K562 (cell line): ENCODE results near the gene SEPTIN12. TPM values are rescaled to one million over a fixed set of nuclear protein-coding genes. Genes with fewer than 3 reads are reported as not detected.

ENCODE experiments used
- BRF1 ChIP-seq: IDR thresholded peaks from 3 replicates; pipeline ENCODE4 v1.6.1; 2011; ENCODE audit warnings: borderline replicate concordance, mild to moderate bottlenecking; ENCODE audit not compliant: insufficient read length; ENCODE audit errors: extremely low read depth
- ETV5 ChIP-seq: sonication (generic); formaldehyde crosslinking; IDR thresholded peaks from 2 replicates; pipeline ENCODE4 v1.4.0; 2020; ENCODE audit warnings: low read depth, mild to moderate bottlenecking, missing genetic modification reagents
- MTA2 ChIP-seq: fragments of 450-650 bp; IDR thresholded peaks from 2 replicates; pipeline ENCODE4 v1.6.1; 2016; ENCODE audit warnings: low read depth
- MYC ChIP-seq, 2 experiments: fragments of 250-450 bp in 1 of 2; sonication (Bioruptor Pico) in 1 of 2; IDR thresholded peaks; 2 replicates each; pipeline versions ENCODE4 v1.5.1 to v1.6.1; 2012 to 2021; ENCODE audit warnings: low read depth in 2 of 2, borderline replicate concordance in 1 of 2, improper control_type of control experiment in 1 of 2, low read length in 1 of 2, mild to moderate bottlenecking in 1 of 2, moderate library complexity in 1 of 2
- ZBTB11 ChIP-seq, 3 experiments: fragments of 200-800 bp in 1 of 3; fragments of 250-450 bp in 1 of 3; fragments of 450-650 bp in 1 of 3; sonication (Bioruptor Pico) in 1 of 3; sonication (Bioruptor generic) in 1 of 3; formaldehyde crosslinking in 1 of 3; IDR thresholded peaks; 2 replicates each; pipeline versions ENCODE4 v1.6.1 to v1.8.0; 2016 to 2022; ENCODE audit warnings: mild to moderate bottlenecking in 2 of 3, missing genetic modification characterization in 2 of 3, missing compliant biosample characterization in 1 of 3, moderate library complexity in 1 of 3
- polyA plus RNA-seq, 8 experiments: library from polyadenylated mRNA; depleted of rRNA in 4 of 8; stranded (reverse) in 5 of 8; unstranded in 3 of 8; fragments of >200 nt; fragmentation: Nextera tagmentation in 2 of 8; fragmentation: Illumina TruSeq in 1 of 8; extraction: Ambion mirVana in 2 of 8; extraction: Trizol in 1 of 8; gene quantifications; 2 replicates each; pipeline versions ENCODE4 v1.2.1 to v1.2.3, GENCODE V29; 2011 to 2014; ENCODE audit warnings: inconsistent platforms in 1 of 8, missing spikeins in 1 of 8
- total RNA-seq, 7 experiments: library from RNA; depleted of rRNA in 6 of 7; stranded (reverse); fragments of >200 nt in 6 of 7; fragmentation: Illumina TruSeq in 2 of 7; extraction: Trizol in 2 of 7; gene quantifications; 2 replicates each; pipeline versions ENCODE4 v1.2.1 to v1.2.3, GENCODE V29; 2011 to 2021; ENCODE audit warnings: low replicate concordance in 1 of 7
- TF ChIP-seq, protein P1 (sequence below): sonication (generic); formaldehyde crosslinking; IDR thresholded peaks from 2 replicates; pipeline ENCODE4 v1.8.0; 2022; ENCODE audit warnings: mild to moderate bottlenecking, missing genetic modification reagents, borderline replicate concordance
- TF ChIP-seq, protein P2 (sequence below): fragments of 450-650 bp; IDR thresholded peaks from 2 replicates; pipeline ENCODE4 v1.6.1; 2016; ENCODE audit warnings: borderline replicate concordance
- TF ChIP-seq, protein P3 (sequence below), 2 experiments: fragments of 450-650 bp; formaldehyde crosslinking in 1 of 2; IDR thresholded peaks; 2 replicates each; pipeline versions ENCODE4 v1.4.0 to v1.6.1; 2014 to 2020; ENCODE audit warnings: mild to moderate bottlenecking in 2 of 2, borderline replicate concordance in 1 of 2, low read depth in 1 of 2

SEPTIN12 gene
- total and polyA plus RNA-seq, 9 of the 15 experiments (the other 6 are each of a cell fraction or from before 2014, with no cell fraction given), result not detected

GRCh38 chr16:4734063-4734729 is 53.9 kb downstream of the SEPTIN12 start, which contains the start of the genes ANKS3 and DNAAF8 (continued):
- TF ChIP-seq, protein P1, sequence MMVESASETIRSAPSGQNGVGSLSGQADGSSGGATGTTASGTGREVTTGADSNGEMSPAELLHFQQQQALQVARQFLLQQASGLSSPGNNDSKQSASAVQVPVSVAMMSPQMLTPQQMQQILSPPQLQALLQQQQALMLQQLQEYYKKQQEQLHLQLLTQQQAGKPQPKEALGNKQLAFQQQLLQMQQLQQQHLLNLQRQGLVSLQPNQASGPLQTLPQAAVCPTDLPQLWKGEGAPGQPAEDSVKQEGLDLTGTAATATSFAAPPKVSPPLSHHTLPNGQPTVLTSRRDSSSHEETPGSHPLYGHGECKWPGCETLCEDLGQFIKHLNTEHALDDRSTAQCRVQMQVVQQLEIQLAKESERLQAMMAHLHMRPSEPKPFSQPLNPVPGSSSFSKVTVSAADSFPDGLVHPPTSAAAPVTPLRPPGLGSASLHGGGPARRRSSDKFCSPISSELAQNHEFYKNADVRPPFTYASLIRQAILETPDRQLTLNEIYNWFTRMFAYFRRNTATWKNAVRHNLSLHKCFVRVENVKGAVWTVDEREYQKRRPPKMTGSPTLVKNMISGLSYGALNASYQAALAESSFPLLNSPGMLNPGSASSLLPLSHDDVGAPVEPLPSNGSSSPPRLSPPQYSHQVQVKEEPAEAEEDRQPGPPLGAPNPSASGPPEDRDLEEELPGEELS, result 0 out of 2 replicates have a peak, but pooled peaks have one; percentile 14
- TF ChIP-seq MTA2 (peak; percentile 54; the same call in 1 of the 2 replicates), MYC (IDR thresholded peaks at IDR 0.05; ENCODE audit: low read depth, low read length) (peak; percentile 90), MYC (CRISPR knock-in tag; IDR thresholded peaks at IDR 0.05; ENCODE audit: borderline replicate concordance, low read depth) (0 out of 2 replicates have a peak, but pooled peaks have one; percentile 57), ETV5 (peak; percentile 77), ZBTB11 (CRISPR knock-in tag; IDR thresholded peaks at IDR 0.05) (peak; percentile 83 to 94 (median 86); a peak in 5 of 6 replicates), BRF1 (no peak)
- TF ChIP-seq, protein P2, sequence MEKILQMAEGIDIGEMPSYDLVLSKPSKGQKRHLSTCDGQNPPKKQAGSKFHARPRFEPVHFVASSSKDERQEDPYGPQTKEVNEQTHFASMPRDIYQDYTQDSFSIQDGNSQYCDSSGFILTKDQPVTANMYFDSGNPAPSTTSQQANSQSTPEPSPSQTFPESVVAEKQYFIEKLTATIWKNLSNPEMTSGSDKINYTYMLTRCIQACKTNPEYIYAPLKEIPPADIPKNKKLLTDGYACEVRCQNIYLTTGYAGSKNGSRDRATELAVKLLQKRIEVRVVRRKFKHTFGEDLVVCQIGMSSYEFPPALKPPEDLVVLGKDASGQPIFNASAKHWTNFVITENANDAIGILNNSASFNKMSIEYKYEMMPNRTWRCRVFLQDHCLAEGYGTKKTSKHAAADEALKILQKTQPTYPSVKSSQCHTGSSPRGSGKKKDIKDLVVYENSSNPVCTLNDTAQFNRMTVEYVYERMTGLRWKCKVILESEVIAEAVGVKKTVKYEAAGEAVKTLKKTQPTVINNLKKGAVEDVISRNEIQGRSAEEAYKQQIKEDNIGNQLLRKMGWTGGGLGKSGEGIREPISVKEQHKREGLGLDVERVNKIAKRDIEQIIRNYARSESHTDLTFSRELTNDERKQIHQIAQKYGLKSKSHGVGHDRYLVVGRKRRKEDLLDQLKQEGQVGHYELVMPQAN, result peak; percentile 100
- TF ChIP-seq, protein P3, sequence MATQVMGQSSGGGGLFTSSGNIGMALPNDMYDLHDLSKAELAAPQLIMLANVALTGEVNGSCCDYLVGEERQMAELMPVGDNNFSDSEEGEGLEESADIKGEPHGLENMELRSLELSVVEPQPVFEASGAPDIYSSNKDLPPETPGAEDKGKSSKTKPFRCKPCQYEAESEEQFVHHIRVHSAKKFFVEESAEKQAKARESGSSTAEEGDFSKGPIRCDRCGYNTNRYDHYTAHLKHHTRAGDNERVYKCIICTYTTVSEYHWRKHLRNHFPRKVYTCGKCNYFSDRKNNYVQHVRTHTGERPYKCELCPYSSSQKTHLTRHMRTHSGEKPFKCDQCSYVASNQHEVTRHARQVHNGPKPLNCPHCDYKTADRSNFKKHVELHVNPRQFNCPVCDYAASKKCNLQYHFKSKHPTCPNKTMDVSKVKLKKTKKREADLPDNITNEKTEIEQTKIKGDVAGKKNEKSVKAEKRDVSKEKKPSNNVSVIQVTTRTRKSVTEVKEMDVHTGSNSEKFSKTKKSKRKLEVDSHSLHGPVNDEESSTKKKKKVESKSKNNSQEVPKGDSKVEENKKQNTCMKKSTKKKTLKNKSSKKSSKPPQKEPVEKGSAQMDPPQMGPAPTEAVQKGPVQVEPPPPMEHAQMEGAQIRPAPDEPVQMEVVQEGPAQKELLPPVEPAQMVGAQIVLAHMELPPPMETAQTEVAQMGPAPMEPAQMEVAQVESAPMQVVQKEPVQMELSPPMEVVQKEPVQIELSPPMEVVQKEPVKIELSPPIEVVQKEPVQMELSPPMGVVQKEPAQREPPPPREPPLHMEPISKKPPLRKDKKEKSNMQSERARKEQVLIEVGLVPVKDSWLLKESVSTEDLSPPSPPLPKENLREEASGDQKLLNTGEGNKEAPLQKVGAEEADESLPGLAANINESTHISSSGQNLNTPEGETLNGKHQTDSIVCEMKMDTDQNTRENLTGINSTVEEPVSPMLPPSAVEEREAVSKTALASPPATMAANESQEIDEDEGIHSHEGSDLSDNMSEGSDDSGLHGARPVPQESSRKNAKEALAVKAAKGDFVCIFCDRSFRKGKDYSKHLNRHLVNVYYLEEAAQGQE (IDR thresholded peaks at IDR 0.05; ENCODE audit: borderline replicate concordance), result peak; percentile 92
- TF ChIP-seq, protein P3 (CRISPR knock-in tag; IDR thresholded peaks at IDR 0.05; ENCODE audit: low read depth), result peak; percentile 90
